Stimulated activated CD4-positive, alpha-beta T cell treated with anti-CD3 and anti-CD28 coated beads, TNF-alpha, amount 100 ng/mL, for 24 hours (primary cell): ENCODE data around the gene BAIAP2L2.
"Not testable (repeated sequence)": the region's sequence is repeated elsewhere in the genome, so short reads cannot be mapped to it uniquely, and the experiment has no call there.

Source experiments
- DNase-seq, 3 experiments: peaks; one replicate each; pipeline ENCODE4 v3.0.0-alpha.2; 2020; ENCODE audit warnings: low read depth in 3 of 3

Gene BAIAP2L2

DNA sequence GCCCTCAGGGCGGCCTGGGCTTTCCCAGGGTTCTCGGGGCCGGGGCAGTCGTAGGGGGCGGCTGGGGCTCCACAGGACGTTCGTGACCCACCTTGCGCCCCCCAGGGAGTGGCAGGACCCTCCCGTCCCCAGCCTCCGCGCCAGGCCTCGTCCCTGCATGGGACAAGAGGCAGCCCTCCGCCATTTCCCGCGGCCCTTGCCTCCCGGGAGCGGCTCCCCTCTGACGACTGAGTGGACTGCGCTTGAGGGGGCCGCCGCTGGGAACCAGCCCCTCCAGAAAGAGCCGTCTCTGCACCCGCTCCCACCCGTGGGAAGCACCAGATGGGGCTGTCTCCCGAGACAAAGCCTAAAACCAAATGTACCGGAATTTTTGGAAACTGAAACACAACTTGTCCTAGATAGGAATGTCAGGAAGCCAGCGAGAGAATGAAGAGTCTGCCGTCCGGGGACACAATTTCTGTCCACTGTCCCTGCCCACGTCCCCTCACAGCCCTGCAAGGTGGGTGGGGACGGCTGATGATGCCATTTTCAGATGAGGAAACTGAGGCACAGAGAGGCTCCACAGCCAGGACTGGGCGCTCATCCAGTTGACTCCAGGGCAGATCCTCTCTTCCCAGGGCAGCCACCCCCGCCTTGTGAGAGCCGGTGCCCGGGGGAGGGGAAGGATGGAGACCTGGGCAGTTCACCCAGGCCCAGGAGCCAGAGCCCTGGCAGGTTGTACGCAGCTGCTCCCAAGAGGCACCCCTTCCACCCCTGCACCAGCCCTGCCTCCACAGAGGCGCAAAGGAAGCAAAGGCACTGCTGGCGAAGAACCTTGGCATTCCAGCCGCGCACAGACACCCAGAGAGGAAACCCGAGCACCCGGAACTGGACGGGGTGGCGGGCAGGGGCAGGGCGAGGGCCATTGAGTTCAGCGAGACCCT is 71.3 kb downstream of the BAIAP2L2 start:
- DNase-seq, result no peak

DNA sequence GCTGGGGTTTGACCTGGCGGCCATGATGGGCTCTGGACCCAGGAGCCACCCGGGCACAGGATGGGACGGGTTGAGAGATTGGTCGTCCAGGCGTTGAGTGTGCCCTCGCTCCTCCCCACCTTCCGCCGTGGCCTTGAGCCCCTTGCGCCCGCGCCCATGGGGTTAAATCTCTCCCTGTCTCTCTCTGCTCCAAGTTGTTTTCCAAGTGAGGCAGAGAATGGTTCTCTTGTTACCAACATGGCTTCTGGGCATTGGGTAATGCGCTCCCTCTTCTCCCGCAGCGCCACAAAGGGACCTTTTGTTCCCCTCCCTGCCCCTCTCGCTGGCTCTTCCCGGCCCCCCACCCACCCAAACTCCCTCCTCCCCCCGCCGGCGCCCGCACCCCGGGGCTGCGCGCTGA is 72.1 kb downstream of the BAIAP2L2 start:
- no peak for DNase-seq

DNA sequence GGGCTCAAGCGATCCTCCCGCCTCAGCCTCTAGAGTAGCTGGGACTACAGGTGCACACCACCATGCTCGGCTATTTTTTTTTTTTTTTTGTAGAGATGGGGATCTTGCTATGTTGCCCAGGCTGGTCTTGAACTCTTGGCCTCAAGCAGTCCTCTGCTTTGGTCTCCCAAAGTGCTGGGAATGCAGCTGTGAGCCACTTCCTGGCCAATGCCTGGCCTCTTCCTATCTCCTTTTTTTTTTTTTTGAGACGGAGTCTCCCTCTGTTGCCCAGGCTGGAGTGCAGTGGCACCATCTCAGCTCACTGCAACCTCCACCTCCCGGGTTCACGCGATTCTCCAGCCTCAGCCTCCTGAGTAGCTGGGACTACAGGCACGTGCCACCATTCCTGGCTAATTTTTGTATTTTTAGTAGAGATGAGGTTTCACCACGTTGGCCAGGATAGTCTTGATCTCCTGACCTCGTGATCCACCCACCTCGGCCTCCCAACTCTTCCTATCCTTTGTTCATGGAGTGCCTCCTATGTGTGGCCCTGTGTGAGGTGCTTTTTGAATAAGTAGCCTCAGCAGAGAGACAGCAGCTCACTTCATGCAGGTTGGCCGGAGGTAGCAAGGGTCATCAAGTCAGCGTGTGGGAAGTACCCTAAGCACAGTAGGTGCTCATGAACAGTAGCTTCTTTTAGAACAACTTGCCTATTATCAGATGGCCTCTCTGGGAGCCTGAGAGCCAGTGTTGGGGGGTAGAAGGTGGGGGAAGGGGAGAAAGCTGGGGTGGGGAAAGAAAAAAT is 72.9 kb downstream of the BAIAP2L2 start:
- DNase-seq, result not testable (repeated sequence)

DNA sequence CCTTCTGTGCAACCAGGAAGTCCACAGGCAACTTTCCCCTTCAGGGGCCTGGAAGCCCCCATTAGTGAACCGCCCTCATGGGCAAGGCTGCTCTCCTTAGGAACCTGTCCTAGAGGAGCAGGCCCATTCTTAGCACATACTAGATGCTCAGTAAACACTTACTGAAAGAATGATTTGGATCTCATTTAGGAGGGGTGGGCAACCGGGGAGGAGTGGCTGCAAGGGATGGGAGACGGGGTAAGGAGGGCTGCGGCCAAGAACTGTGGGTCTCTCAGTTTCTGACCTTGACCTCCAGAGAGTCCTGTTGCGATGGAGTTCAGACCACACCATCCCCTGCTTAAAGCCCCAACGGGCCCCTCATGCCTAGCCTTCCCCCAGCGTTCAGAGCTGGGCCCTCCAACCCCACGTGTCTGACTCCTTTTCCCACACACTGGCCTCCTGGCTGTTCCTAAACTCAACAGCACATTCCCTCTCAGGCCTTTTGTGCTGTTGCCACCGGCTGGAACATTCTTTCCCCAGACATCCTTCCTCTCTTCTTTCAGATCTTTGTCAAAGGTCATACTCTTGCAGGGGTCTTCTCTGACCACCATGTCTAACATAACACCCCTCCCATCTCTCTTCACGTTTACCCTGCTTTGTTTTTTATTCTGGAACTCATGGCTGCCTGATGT is 74.0 kb downstream of the BAIAP2L2 start:
- no peak for DNase-seq

DNA sequence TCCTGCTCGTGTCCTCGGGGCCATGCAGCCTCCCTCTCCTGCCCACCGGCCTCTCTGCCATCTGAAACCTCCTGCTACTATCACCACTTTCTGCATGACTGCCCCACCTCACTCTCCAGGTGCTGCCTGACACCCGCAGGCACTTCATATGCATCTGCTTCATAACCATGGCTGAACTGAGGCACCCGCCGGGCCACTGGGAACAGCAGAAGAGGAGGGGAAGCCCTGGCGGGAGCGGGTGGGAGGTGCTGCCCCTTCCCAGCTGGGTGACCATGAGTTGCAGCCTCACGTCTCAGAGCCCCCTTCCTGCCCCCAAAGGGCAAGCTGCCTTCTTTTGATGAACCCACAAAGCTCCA is 75.0 kb downstream of the BAIAP2L2 start:
- DNase-seq, result no peak
